ENCODE results near the gene ZNF850. TPM values are rescaled to one million over a fixed set of nuclear protein-coding genes. Genes with fewer than 3 reads are reported as not detected.

Gene ZNF850
- total and polyA plus RNA-seq, 2 of the 8 experiments (the other 6 are each of a cell fraction or from before 2014, with no cell fraction given), result 6.7 to 21.2 TPM

DNA sequence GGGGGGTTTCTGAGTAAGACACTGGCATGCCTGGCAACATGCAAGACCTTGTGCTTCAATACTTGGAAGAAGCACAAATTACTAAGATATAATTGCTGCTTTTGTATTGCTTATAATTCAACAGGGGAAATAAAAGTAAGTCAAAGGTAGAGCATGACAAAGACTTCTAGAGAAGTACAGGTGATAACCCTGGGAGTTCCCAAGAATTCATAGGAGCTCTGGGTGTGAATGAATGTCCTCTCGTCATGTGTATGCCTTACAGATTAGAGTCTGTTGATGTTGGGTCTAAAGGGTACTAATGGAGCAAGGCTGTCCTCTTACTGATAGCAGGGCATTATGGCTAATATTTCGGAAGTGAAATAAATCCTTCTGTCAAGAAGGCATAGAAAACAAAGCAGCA, 98.4 kb downstream of the ZNF850 start:
- POLR2A ChIA-PET (ENCODE audit: partially characterized antibody), result interaction anchor here (0.5 to 1.2 kb wide), 3 partner anchors 12 to 1658 kb away, joined by 3 to 4 read pairs (median 3); no protein-coding TSS in a partner anchor
- WGBS, 2 experiments (ENCODE audit: extremely low coverage in 1 of 2, insufficient coverage in 1 of 2, insufficient read length in 1 of 2, insufficient replicate concordance in 2 of 2, low coverage in 1 of 2, low lambda C conversion rate in 2 of 2, missing lambda C conversion rate in 1 of 2), result 89% methylated on average over 2 of the region's 2 CpGs; no CpG with 5 or more reads in 1 of the 2 experiments
- H3K9me3 ChIP-seq (ENCODE audit: insufficient read depth in 2 of 2, low read depth in 1 of 2, low read length in 1 of 2), result no peaks in the 10 kb centered on the region
- TF ChIP-seq POLR2A (IDR thresholded peaks at IDR 0.05; ENCODE audit: control extremely low read depth in 1 of 2, low read depth in 2 of 2, low read length in 2 of 2) (no peak), SP4 (IDR thresholded peaks at IDR 0.05; ENCODE audit: low read length) (no peak), POU5F1 (IDR thresholded peaks at IDR 0.05; ENCODE audit: low read depth, low read length) (no peak), ASH2L (IDR thresholded peaks at IDR 0.05; ENCODE audit: low read length) (no peak), SP1 (IDR thresholded peaks at IDR 0.05; ENCODE audit: low read depth, low read length) (no peak), JUND (IDR thresholded peaks at IDR 0.05; ENCODE audit: low read length) (no peak), TCF12 (IDR thresholded peaks at IDR 0.05; ENCODE audit: low read depth, low read length) (no peak), MAFK (IDR thresholded peaks at IDR 0.05; ENCODE audit: low read depth, low read length) (no peak), CREB1 (IDR thresholded peaks at IDR 0.05) (no peak), TAF7 (optimal IDR thresholded peaks at IDR 0.05; ENCODE audit: borderline replicate concordance, low read depth, low read length) (no peak)
- TF ChIP-seq, protein P1, sequence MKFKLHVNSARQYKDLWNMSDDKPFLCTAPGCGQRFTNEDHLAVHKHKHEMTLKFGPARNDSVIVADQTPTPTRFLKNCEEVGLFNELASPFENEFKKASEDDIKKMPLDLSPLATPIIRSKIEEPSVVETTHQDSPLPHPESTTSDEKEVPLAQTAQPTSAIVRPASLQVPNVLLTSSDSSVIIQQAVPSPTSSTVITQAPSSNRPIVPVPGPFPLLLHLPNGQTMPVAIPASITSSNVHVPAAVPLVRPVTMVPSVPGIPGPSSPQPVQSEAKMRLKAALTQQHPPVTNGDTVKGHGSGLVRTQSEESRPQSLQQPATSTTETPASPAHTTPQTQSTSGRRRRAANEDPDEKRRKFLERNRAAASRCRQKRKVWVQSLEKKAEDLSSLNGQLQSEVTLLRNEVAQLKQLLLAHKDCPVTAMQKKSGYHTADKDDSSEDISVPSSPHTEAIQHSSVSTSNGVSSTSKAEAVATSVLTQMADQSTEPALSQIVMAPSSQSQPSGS (IDR thresholded peaks at IDR 0.05; ENCODE audit: low read length), result no peak
- TF ChIP-seq, protein P2, sequence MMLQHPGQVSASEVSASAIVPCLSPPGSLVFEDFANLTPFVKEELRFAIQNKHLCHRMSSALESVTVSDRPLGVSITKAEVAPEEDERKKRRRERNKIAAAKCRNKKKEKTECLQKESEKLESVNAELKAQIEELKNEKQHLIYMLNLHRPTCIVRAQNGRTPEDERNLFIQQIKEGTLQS (IDR thresholded peaks at IDR 0.05; ENCODE audit: insufficient read depth, low read depth, low read length), result no peak

More for the DNA sequence above, 98.4 kb downstream of the ZNF850 start:
- Histone ChIP-seq H2BK15ac (ENCODE audit: low read length) (no peak overlapping the region), H3K18ac (ENCODE audit: extremely low read depth, low read length) (no peak overlapping the region), H3K27ac (ENCODE audit: low read depth, low read length) (no peak overlapping the region), H3K36me3 (ENCODE audit: control insufficient read depth in 2 of 4, insufficient read depth in 4 of 4, low read length in 3 of 4) (peaks cover 0 to 6% (median 0%) of the 10 kb centered on the region in 4 experiments; a peak in 2 of 8 replicates), H4K91ac (replicated peaks; ENCODE audit: insufficient read length, low read length) (no peak overlapping the region), H2AK5ac (ENCODE audit: low read depth, low read length) (no peak overlapping the region), H3K4me1 (replicated peaks in 1 of 4; ENCODE audit: control insufficient read depth in 3 of 4, insufficient read depth in 4 of 4, low read length in 3 of 4) (no peaks in the 10 kb centered on the region), H4K5ac (ENCODE audit: insufficient read length, low read depth, low read length) (no peak overlapping the region), H2BK5ac (ENCODE audit: low read depth, low read length) (no peak overlapping the region), H2BK120ac (replicated peaks; ENCODE audit: low read depth, low read length) (no peak overlapping the region), H3K23me2 (ENCODE audit: low read depth, low read length) (no peaks in the 10 kb centered on the region), H2AFZ (ENCODE audit: low read length) (no peak overlapping the region), H2BK12ac (ENCODE audit: low read depth, low read length) (no peak overlapping the region), H3K9ac (replicated peaks in 1 of 4; ENCODE audit: extremely low read depth in 1 of 4, low read depth in 3 of 4, low read length in 3 of 4) (no peak overlapping the region), H2BK20ac (ENCODE audit: low read length) (no peak overlapping the region), H4K20me1 (replicated peaks in 1 of 2; ENCODE audit: control insufficient read depth in 1 of 2, insufficient read depth in 2 of 2, low read length in 2 of 2) (peaks cover 0 to 2% of the 10 kb centered on the region in 2 experiments), H3K23ac (ENCODE audit: insufficient read length) (no peak overlapping the region), H3K27me3 (replicated peaks in 1 of 4; ENCODE audit: control insufficient read depth in 3 of 4, extremely low read depth in 1 of 4, insufficient read depth in 3 of 4, low read length in 3 of 4) (no peaks in the 10 kb centered on the region), H3K56ac (replicated peaks; ENCODE audit: insufficient read length, low read depth, low read length) (no peak overlapping the region), H4K8ac (ENCODE audit: extremely low read depth, insufficient read depth, low read length) (no peak overlapping the region), H3K14ac (ENCODE audit: insufficient read length) (no peak overlapping the region), H3K79me1 (ENCODE audit: low read depth, low read length) (peaks cover 3% of the 10 kb centered on the region; the same call in 1 of the 2 replicates), H3K4me3 (ENCODE audit: extremely low read depth in 1 of 4, insufficient read depth in 2 of 4, low read depth in 3 of 4, low read length in 4 of 4) (no peak overlapping the region), H3K4ac (replicated peaks; ENCODE audit: insufficient read length, low read depth, low read length) (no peak overlapping the region), H3K4me2 (ENCODE audit: insufficient read depth in 1 of 2, low read depth in 2 of 2, low read length in 2 of 2) (no peak overlapping the region), H3K79me2 (ENCODE audit: control insufficient read depth in 1 of 2, insufficient read depth in 2 of 2, low read length in 2 of 2) (peaks cover 0 to 24% of the 10 kb centered on the region in 2 experiments; a peak in 2 of 4 replicates)
- DNase-seq (ENCODE audit: low read depth in 1 of 2, low spot score in 2 of 2) (no peak), FAIRE-seq (no peak)
- CTCF ChIA-PET (ENCODE audit: partially characterized antibody), result interaction anchor here (0.6 kb wide), 1 partner anchor 312 kb away, joined by 3 read pairs; no protein-coding TSS in a partner anchor

Measured in H1 (cell line).